Astrocyte (in vitro differentiated cells and primary cell): ENCODE measurements around the gene CTIF.

ENCODE experiments used
- EZH2 ChIP-seq: IDR thresholded peaks from 2 replicates; pipeline ENCODE4 v1.6.1; 2012; ENCODE audit warnings: mild to moderate bottlenecking, low read length, inconsistent platforms; ENCODE audit not compliant: insufficient read depth
- TF ChIP-seq, protein P1 (sequence below): IDR thresholded peaks from 2 replicates; pipeline ENCODE4 v1.5.1; 2011; ENCODE audit warnings: low read depth, mild to moderate bottlenecking, inconsistent platforms, low read length, moderate library complexity; ENCODE audit not compliant: insufficient read depth

DNA sequence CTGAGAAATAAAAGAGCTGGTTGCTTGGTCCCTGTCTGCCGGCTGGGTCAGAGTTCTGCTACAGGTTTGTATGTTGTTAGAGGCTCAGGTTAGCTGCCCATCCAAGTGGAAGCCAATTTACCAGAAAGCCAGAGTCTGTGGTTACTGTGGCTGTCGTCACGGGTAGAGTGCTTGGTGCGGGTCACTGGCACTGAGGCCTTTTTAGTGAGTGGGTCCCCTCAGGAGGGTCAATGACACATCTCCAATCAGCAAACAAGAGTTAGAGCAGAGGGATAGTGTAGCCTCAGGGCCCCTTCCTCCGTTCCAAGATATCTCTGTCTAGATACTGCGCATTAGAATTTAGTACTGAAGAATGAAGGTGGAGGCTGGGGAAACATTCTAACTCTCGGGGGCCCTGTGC, 41.2 kb downstream of the CTIF start:
- TF ChIP-seq, protein P1, sequence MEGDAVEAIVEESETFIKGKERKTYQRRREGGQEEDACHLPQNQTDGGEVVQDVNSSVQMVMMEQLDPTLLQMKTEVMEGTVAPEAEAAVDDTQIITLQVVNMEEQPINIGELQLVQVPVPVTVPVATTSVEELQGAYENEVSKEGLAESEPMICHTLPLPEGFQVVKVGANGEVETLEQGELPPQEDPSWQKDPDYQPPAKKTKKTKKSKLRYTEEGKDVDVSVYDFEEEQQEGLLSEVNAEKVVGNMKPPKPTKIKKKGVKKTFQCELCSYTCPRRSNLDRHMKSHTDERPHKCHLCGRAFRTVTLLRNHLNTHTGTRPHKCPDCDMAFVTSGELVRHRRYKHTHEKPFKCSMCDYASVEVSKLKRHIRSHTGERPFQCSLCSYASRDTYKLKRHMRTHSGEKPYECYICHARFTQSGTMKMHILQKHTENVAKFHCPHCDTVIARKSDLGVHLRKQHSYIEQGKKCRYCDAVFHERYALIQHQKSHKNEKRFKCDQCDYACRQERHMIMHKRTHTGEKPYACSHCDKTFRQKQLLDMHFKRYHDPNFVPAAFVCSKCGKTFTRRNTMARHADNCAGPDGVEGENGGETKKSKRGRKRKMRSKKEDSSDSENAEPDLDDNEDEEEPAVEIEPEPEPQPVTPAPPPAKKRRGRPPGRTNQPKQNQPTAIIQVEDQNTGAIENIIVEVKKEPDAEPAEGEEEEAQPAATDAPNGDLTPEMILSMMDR: no peak
- TF ChIP-seq EZH2: no peak
